IMR-90 (cell line): ENCODE measurements around the gene CDKN2C. TPM values are rescaled to one million over a fixed set of nuclear protein-coding genes. Genes with fewer than 3 reads are reported as not detected.
"Not testable (repeated sequence)": the region's sequence is repeated elsewhere in the genome, so short reads cannot be mapped to it uniquely, and the experiment has no call there.

Experiments
- ATAC-seq: fragments of 200-7000 bp; cut with Tn5 transposase; 2 replicates; pipeline ENCODE4 v1.9.1; 2020; ENCODE audit warnings: low read depth, mild to moderate bottlenecking, moderate library complexity
- BruUV-seq: library from RNA; stranded (reverse); fragments of 400-500 nt; replicated peaks from 2 replicates; lab custom pipeline; 2021; lab: Mats Ljungman, UMichigan
- CTCF ChIA-PET: fragments of 300-600 bp; formaldehyde crosslinking; extraction: SDS; loops from one replicate; lab custom pipeline; 2021; ENCODE audit warnings: antibody characterized with exemption; lab: Yijun Ruan, JAX
- POLR2A ChIA-PET: fragments of 300-600 bp; sonication (Branson Sonifier 250); formaldehyde crosslinking; loops from one replicate; lab custom pipeline; 2022; ENCODE audit warnings: antibody characterized with exemption; ENCODE audit not compliant: unreplicated experiment; lab: Charles Lee
- DNase-seq: peaks from one replicate; pipeline ENCODE4 v3.0.0; 2013
- H2AFZ ChIP-seq: replicated peaks from 2 replicates; pipeline ENCODE3; 2013; ENCODE audit warnings: low read length, mild to moderate bottlenecking; ENCODE audit not compliant: poor library complexity
- H2AK5ac ChIP-seq: 2 replicates; pipeline ENCODE4 v1.6.1; 2013; ENCODE audit warnings: low read depth, low read length, inconsistent platforms
- H2AK9ac ChIP-seq: replicated peaks from 2 replicates; pipeline ENCODE3; 2013; ENCODE audit warnings: mild to moderate bottlenecking, low read depth, low read length, moderate library complexity; ENCODE audit not compliant: poor library complexity
- H2BK120ac ChIP-seq: 2 replicates; pipeline ENCODE4 v1.6.1; 2013; ENCODE audit warnings: low read depth, low read length, inconsistent platforms
- H2BK15ac ChIP-seq: 3 replicates; pipeline ENCODE4 v1.6.1; 2013; ENCODE audit warnings: low read depth, low read length, inconsistent platforms
- H2BK20ac ChIP-seq: 2 replicates; pipeline ENCODE4 v1.6.1; 2013; ENCODE audit warnings: low read depth, mild to moderate bottlenecking, inconsistent platforms, low read length, moderate library complexity
- H2BK5ac ChIP-seq: 2 replicates; pipeline ENCODE4 v1.6.1; 2013; ENCODE audit warnings: mild to moderate bottlenecking, low read depth, low read length, inconsistent platforms; ENCODE audit not compliant: poor library complexity, severe bottlenecking
- H3K14ac ChIP-seq: replicated peaks from 2 replicates; pipeline ENCODE4 v1.6.1; 2013; ENCODE audit warnings: low read depth, low read length, inconsistent platforms
- H3K18ac ChIP-seq: 2 replicates; pipeline ENCODE4 v1.6.1; 2013; ENCODE audit warnings: low read depth, low read length, control low read depth
- H3K23ac ChIP-seq: 2 replicates; pipeline ENCODE4 v1.6.1; 2013; ENCODE audit warnings: low read depth, low read length, inconsistent platforms
- H3K27ac ChIP-seq: 2 replicates; pipeline ENCODE4 v1.5.1; 2013; ENCODE audit warnings: mild to moderate bottlenecking, control low read depth, low read length; ENCODE audit not compliant: insufficient read depth
- H3K27me3 ChIP-seq: 2 replicates; pipeline ENCODE4 v1.6.1; 2013; ENCODE audit warnings: low read length; ENCODE audit not compliant: control insufficient read depth, insufficient read depth
- H3K36me3 ChIP-seq: 2 replicates; pipeline ENCODE4 v1.6.1; 2013; ENCODE audit warnings: low read length, mixed read lengths; ENCODE audit not compliant: control insufficient read depth, insufficient read depth
- H3K4ac ChIP-seq: 2 replicates; pipeline ENCODE4 v1.6.1; 2013; ENCODE audit warnings: low read depth, low read length, inconsistent platforms
- H3K4me1 ChIP-seq: 2 replicates; pipeline ENCODE4 v1.6.1; 2013; ENCODE audit warnings: low read length, mixed read lengths; ENCODE audit not compliant: control insufficient read depth, insufficient read depth
- H3K4me2 ChIP-seq: 2 replicates; pipeline ENCODE4 v1.6.1; 2013; ENCODE audit warnings: low read depth, mild to moderate bottlenecking, control low read depth, low read length, moderate library complexity
- H3K4me3 ChIP-seq: 2 replicates; pipeline ENCODE4 v1.5.1; 2013; ENCODE audit warnings: low read depth, mild to moderate bottlenecking, control low read depth, low read length, moderate library complexity; ENCODE audit not compliant: insufficient read depth
- H3K56ac ChIP-seq: 2 replicates; pipeline ENCODE4 v1.6.1; 2013; ENCODE audit warnings: low read length, inconsistent platforms; ENCODE audit not compliant: insufficient read depth; ENCODE audit errors: extremely low read depth
- H3K79me1 ChIP-seq, 2 experiments: 2 replicates each; pipeline ENCODE4 v1.6.1; 2013; ENCODE audit warnings: low read length in 2 of 2, inconsistent platforms in 1 of 2, low read depth in 1 of 2
- H3K9ac ChIP-seq: 2 replicates; pipeline ENCODE4 v1.6.1; 2013; ENCODE audit warnings: low read depth, low read length, control low read depth
- H3K9me1 ChIP-seq: 2 replicates; pipeline ENCODE4 v1.6.1; 2013; ENCODE audit warnings: low read length, inconsistent platforms; ENCODE audit not compliant: insufficient read depth
- H3K9me3 ChIP-seq: 2 replicates; pipeline ENCODE4 v1.6.1; 2013; ENCODE audit warnings: low read length; ENCODE audit not compliant: control insufficient read depth, insufficient read depth
- H4K20me1 ChIP-seq: 2 replicates; pipeline ENCODE4 v1.6.1; 2013; ENCODE audit warnings: low read length, inconsistent platforms; ENCODE audit not compliant: insufficient read depth
- H4K5ac ChIP-seq: 2 replicates; pipeline ENCODE4 v1.6.1; 2013; ENCODE audit warnings: mild to moderate bottlenecking, low read depth, low read length, control low read depth
- H4K8ac ChIP-seq, 2 experiments: 2 replicates each; pipeline ENCODE4 v1.6.1; 2013; ENCODE audit warnings: low read depth in 2 of 2, low read length in 2 of 2, control low read depth in 1 of 2, inconsistent platforms in 1 of 2
- H4K91ac ChIP-seq: 2 replicates; pipeline ENCODE4 v1.6.1; 2013; ENCODE audit warnings: low read depth, low read length, inconsistent platforms; ENCODE audit not compliant: insufficient read depth
- WGBS, 2 experiments: methylation state at CpG; one replicate each; pipeline versions ENCODE4 v1.1.5 to v1.1.7; 2013; ENCODE audit warnings: missing lambda C conversion rate in 2 of 2; ENCODE audit not compliant: insufficient read length in 1 of 2; ENCODE audit errors: extremely low coverage in 2 of 2; 5-methylcytosine and 5-hydroxymethylcytosine counted together
- dilution Hi-C: fragments of 300-500 bp; cut with HindIII; formaldehyde crosslinking; loops from one replicate; pipeline ENCODE4 v1.14.3; 2018; ENCODE audit warnings: low sequenced_read_pairs; ENCODE audit not compliant: unreplicated experiment
- in situ Hi-C: fragments of 300-500 bp; cut with MboI; formaldehyde crosslinking; loops from 3 replicates; pipeline ENCODE4 v1.14.3; 2019; ENCODE audit warnings: low sequenced_read_pairs, inconsistent platforms, mixed read lengths
- intact Hi-C: fragments of 100-400 bp; cut with micrococcal nuclease; formaldehyde crosslinking; loops from 2 replicates; pipeline ENCODE4 v1.10.0; 2022
- polyA plus RNA-seq, 3 experiments: library from polyadenylated mRNA; depleted of rRNA; stranded (reverse); fragments of >200 nt; gene quantifications; 2 replicates each; pipeline ENCODE4 v1.2.3, GENCODE V29; 2012; ENCODE audit warnings: low replicate concordance in 1 of 3
- total RNA-seq: library from RNA; depleted of rRNA; stranded (reverse); fragments of >200 nt; gene quantifications from 2 replicates; pipeline ENCODE4 v1.2.3, GENCODE V29; 2012

Gene CDKN2C
- total and polyA plus RNA-seq, 2 of the 4 experiments (the other 2 are of a cell fraction) = 14.3 to 15.5 TPM

DNA sequence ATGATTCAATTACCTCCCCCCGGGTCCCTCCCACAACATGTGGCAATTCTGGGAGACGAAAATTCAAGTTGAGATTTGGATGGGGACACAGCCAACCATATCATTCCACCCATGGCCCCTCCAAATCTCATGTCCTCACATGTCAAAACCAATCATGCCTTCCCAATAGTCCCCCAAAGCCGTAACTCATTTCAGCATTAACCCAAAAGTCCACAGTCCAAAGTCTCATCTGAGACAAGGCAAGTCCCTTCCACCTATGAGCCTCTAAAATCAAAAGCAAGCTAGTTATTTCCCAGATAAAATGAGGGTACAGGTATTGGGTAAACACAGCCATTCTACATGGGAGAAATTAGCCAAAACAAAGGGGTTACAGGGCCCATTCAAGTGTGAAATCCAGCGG is 38.0 kb upstream of the CDKN2C start:
- DNase-seq, BruUV-seq, H3K4me1 ChIP-seq, H2AK9ac ChIP-seq, H3K36me3 ChIP-seq, ATAC-seq, H3K56ac ChIP-seq, H2AFZ ChIP-seq, H3K9ac ChIP-seq, H2BK120ac ChIP-seq, H4K20me1 ChIP-seq, POLR2A ChIA-PET, H2AK5ac ChIP-seq, H3K4me2 ChIP-seq, H3K4ac ChIP-seq, H3K23ac ChIP-seq, H3K9me3 ChIP-seq, H4K8ac ChIP-seq, H3K9me1 ChIP-seq, H3K14ac ChIP-seq, CTCF ChIA-PET, in situ Hi-C loops, H4K91ac ChIP-seq, H3K27me3 ChIP-seq, H2BK20ac ChIP-seq, H2BK5ac ChIP-seq, H2BK15ac ChIP-seq, H3K27ac ChIP-seq, H4K5ac ChIP-seq, intact Hi-C loops, H3K18ac ChIP-seq, dilution Hi-C loops, H3K4me3 ChIP-seq: not testable (repeated sequence)
- peaks cover 12 to 24% of the 10 kb centered on the region in 2 experiments for H3K79me1 ChIP-seq
- WGBS, 2 experiments = 100% methylated on average over 1 of the region's 4 CpGs; no CpG with 5 or more reads in 1 of the 2 experiments

DNA sequence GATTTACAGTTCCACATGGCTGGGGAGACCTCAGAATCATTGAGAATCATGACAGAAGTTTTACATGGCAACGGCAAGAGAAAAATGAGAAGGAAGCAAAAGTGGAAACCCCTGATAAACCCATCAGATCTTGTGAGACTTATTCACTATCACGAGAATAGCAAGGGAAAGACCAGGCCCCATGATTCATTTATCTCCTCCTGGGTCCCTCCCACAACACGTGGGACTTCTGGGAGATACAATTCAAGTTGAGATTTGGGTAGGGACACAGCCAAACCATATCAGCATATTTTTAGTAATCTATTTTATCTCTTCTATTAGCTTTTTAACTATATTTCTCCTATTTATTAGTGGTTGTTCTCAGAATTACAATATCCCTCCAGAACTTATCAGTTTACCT is 36.3 kb upstream of the CDKN2C start:
- H3K27me3 ChIP-seq, BruUV-seq, H2BK15ac ChIP-seq, in situ Hi-C loops, H4K5ac ChIP-seq, H2AK5ac ChIP-seq, H4K91ac ChIP-seq, H2BK5ac ChIP-seq, H3K9ac ChIP-seq, H3K56ac ChIP-seq, ATAC-seq, H3K36me3 ChIP-seq, H2AK9ac ChIP-seq, H2BK120ac ChIP-seq, H3K4me1 ChIP-seq, H3K4me2 ChIP-seq, H4K8ac ChIP-seq, H3K27ac ChIP-seq, H2BK20ac ChIP-seq, H3K4me3 ChIP-seq, H4K20me1 ChIP-seq, H2AFZ ChIP-seq, POLR2A ChIA-PET, H3K23ac ChIP-seq, H3K4ac ChIP-seq, intact Hi-C loops, H3K18ac ChIP-seq, H3K9me1 ChIP-seq, DNase-seq, H3K14ac ChIP-seq, dilution Hi-C loops, H3K9me3 ChIP-seq, CTCF ChIA-PET: not testable (repeated sequence)
- peaks cover 13 to 22% of the 10 kb centered on the region in 2 experiments for H3K79me1 ChIP-seq
- no CpG with 5 or more reads among the region's 3 CpGs for WGBS, 2 experiments
